K562 treated with DMSO at 1 percent for 12 hours (cell line): Measurements from ENCODE around the gene CDC73. TPM values are rescaled to one million over a fixed set of nuclear protein-coding genes. Genes with fewer than 3 reads are reported as not detected.

ENCODE experiments used
- total RNA-seq: library from RNA; unstranded; fragments of 300-600 nt; gene quantifications from 2 replicates; pipeline ENCODE4 v1.2.3, GENCODE V29; 2022; ENCODE audit not compliant: insufficient read depth

CDC73 gene
- total RNA-seq, result 11.8 and 31.4 TPM in 2 replicates

DNA sequence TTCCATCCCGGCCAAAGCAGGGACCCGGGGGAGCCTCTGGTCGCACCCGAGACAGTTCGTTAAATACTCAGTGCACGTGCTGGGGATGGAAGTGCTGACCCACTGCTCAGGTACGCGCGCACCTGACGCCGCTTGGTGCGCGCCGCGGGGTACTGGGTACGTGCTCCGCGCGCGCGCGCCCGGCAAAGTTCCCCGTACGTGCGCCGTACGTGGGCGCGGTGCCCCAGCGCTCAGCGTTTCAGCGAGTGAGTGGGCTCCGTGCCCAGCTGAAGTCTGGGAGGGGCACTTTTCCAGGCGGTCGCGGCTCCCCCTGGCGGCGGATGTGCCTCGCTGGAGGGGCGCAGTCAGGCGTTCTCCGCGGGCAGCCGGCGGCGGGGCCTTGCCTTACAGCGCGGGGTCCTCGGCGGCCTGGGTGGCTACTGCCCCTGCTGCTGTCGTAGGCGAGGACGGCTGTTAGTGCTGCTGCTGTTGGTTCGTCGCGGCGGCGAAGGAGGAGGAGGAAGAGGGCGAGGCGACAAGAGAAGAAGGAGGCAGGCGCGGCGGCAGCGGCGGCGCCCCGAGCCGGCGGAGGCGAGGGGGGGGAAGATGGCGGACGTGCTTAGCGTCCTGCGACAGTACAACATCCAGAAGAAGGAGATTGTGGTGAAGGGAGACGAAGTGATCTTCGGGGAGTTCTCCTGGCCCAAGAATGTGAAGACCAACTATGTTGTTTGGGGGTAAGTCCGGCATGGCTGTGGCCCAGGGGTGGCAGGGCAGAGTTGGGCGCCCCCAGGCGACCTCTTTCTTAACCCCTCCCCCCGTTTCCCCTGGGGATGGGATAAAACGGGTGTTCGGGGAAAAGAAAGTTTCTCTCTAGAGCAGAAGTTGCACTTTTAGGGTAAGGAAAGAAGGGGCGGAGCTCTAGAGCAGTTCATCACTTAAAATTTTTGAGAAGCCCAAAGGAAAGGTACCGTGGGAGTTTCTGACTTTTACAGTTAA, at the start of gene CDC73:
Gene CDC73 (plus strand): TSS at position 416 of the 978 bp plus-strand sequence. CDS start 170 bp downstream, at position 586.

GRCh38 chr1:193104907-193105820, 16.7 kb upstream of the CDC73 start, which contains the start of gene GLRX2:
TSS of gene GLRX2 (minus strand) at chr1:193105414. CDS start at chr1:193105382, 32 bp downstream.

GRCh38 chr1:193185901-193186731, 64.3 kb downstream of the CDC73 start, which contains the start of gene B3GALT2:
TSS of gene B3GALT2 (minus strand) at chr1:193186613. CDS start at chr1:193181562, 5,051 bp downstream.

Other genes starting within 250 kb of the CDC73 start
- 24.3 and 73.3 TPM in 2 replicates for gene UCHL5, start 62.7 kb upstream of the CDC73 start, total RNA-seq
- 19.3 and 43.7 TPM in 2 replicates for gene RO60, start 62.4 kb upstream of the CDC73 start, total RNA-seq
- gene GLRX2, start 16.6 kb upstream of the CDC73 start, total RNA-seq, result 60.9 and 76.2 TPM in 2 replicates
- not detected in 2 replicates for gene B3GALT2, start 64.6 kb downstream of the CDC73 start, total RNA-seq